Ascending aorta (tissue), 2 donors: ENCODE data around the gene TSHZ3. TPM values are rescaled to one million over a fixed set of nuclear protein-coding genes. Genes with fewer than 3 reads are reported as not detected.

Experiments used
- DNase-seq, 2 donors: peaks; one replicate each; pipeline ENCODE4 v3.0.0-alpha.2; 2019; ENCODE audit warnings: low spot score in 2 of 2
- H3K27ac ChIP-seq, 2 donors: fragments of 200-600 bp; sonication (generic); one replicate each; pipeline ENCODE4 v1.5.1; 2016 to 2017; ENCODE audit warnings: mild to moderate bottlenecking in 1 of 2
- H3K27me3 ChIP-seq: fragments of 200-600 bp; sonication (generic); one replicate; pipeline ENCODE4 v1.5.1; 2017
- H3K36me3 ChIP-seq, 2 donors: fragments of 200-600 bp; sonication (generic); one replicate each; pipeline ENCODE4 v1.5.1; 2016
- H3K4me1 ChIP-seq, 2 donors: fragments of 200-600 bp; sonication (generic); one replicate each; pipeline ENCODE4 v1.5.1; 2016 to 2017; ENCODE audit warnings: mild to moderate bottlenecking in 1 of 2
- H3K4me3 ChIP-seq, 2 donors: fragments of 200-600 bp; sonication (generic); one replicate each; pipeline ENCODE4 v1.5.1; 2016 to 2017; ENCODE audit warnings: mild to moderate bottlenecking in 1 of 2
- H3K9me3 ChIP-seq, 2 donors: fragments of 200-600 bp; sonication (generic); one replicate each; pipeline ENCODE4 v1.5.1; 2016
- CTCF ChIP-seq, 3 experiments: fragments of 200-600 bp in 2 of 3; fragments of 450-650 bp in 1 of 3; sonication (generic) in 2 of 3; IDR thresholded peaks; one replicate each; pipeline ENCODE4 v1.5.1; 2016 to 2019; ENCODE audit warnings: antibody characterized with exemption in 3 of 3, mild to moderate bottlenecking in 1 of 3, moderate library complexity in 1 of 3
- intact Hi-C: fragments of 100-400 bp; cut with DNase I; formaldehyde crosslinking; loops from one replicate; pipeline ENCODE4 v1.15.1; 2023
- total RNA-seq: library from RNA; depleted of rRNA; stranded (reverse); fragments of >200 nt; gene quantifications from one replicate; pipeline ENCODE4 v1.1.0, GENCODE V29; 2016

TSHZ3 gene
- total RNA-seq, 1 donor from 2014 or later: 9.9 TPM

- Histone ChIP-seq H3K27ac (no peak overlapping the region), H3K4me1 (peaks cover 7 to 8% of the 10 kb centered on the region in 2 donors), H3K9me3 (no peaks in the 10 kb centered on the region), H3K27me3 (peaks cover 13% of the 10 kb centered on the region), H3K4me3 (no peak overlapping the region), H3K36me3 (no peaks in the 10 kb centered on the region)
- intact Hi-C loops: loop anchor here (10.0 kb wide), 1 partner anchor 1409 kb away; the partner anchor contains the start of gene URI1
- TF ChIP-seq CTCF (IDR thresholded peaks at IDR 0.05): no peak
- DNase-seq: no peak
Observed at GRCh38 chr19:31353833-31354232, 4.6 kb upstream of the TSHZ3 start.

- intact Hi-C loops: loop anchor here (10.0 kb wide), 1 partner anchor 1408 kb away; the partner anchor contains the start of gene URI1
- no peak overlapping the region for H3K27ac ChIP-seq
- peaks cover 7 to 8% of the 10 kb centered on the region in 2 donors for H3K4me1 ChIP-seq
Observed at GRCh38 chr19:31352782-31353651, 3.8 kb upstream of the TSHZ3 start.

GRCh38 chr19:31352296-31352781 is 3.1 kb upstream of the TSHZ3 start:
- Histone ChIP-seq H3K9me3 (no peaks in the 10 kb centered on the region), H3K4me3 (peak overlapping the region in 1 of 2 donors; percentile 98), H3K36me3 (no peaks in the 10 kb centered on the region), H3K4me1 (peaks cover 7 to 13% of the 10 kb centered on the region in 2 donors), H3K27me3 (peaks cover 13% of the 10 kb centered on the region), H3K27ac (no peak overlapping the region)
- no peak for TF ChIP-seq CTCF (IDR thresholded peaks at IDR 0.05)
- no peak for DNase-seq
- intact Hi-C loops: loop anchor here (10.0 kb wide), 1 partner anchor 1408 kb away; the partner anchor contains the start of gene URI1

More at GRCh38 chr19:31352782-31353651, 3.8 kb upstream of the TSHZ3 start:
- H3K9me3 ChIP-seq: no peaks in the 10 kb centered on the region
- peaks cover 13% of the 10 kb centered on the region for H3K27me3 ChIP-seq
- H3K36me3 ChIP-seq: no peaks in the 10 kb centered on the region
- no peak for TF ChIP-seq CTCF (IDR thresholded peaks at IDR 0.05)
- DNase-seq: no peak
- no peak overlapping the region for H3K4me3 ChIP-seq

- intact Hi-C loops: loop anchor here (10.0 kb wide), 1 partner anchor 1407 kb away; the partner anchor contains the start of gene URI1
- peaks cover 13% of the 10 kb centered on the region for H3K27me3 ChIP-seq
- H3K9me3 ChIP-seq: no peaks in the 10 kb centered on the region
- no peaks in the 10 kb centered on the region for H3K36me3 ChIP-seq
- TF ChIP-seq CTCF (IDR thresholded peaks at IDR 0.05): no peak
- no peak overlapping the region for H3K27ac ChIP-seq
- peaks cover 7 to 13% of the 10 kb centered on the region in 2 donors for H3K4me1 ChIP-seq
- peak overlapping the region; percentile 88 to 98 for H3K4me3 ChIP-seq
- no peak for DNase-seq
Observed at GRCh38 chr19:31351855-31352195, 2.6 kb upstream of the TSHZ3 start.

- peaks cover 9% of the 10 kb centered on the region for H3K27me3 ChIP-seq
- peaks cover 7 to 13% of the 10 kb centered on the region in 2 donors for H3K4me1 ChIP-seq
- peak overlapping the region; percentile 88 to 98 for H3K4me3 ChIP-seq
- H3K9me3 ChIP-seq: no peaks in the 10 kb centered on the region
- H3K27ac ChIP-seq: peak overlapping the region; percentile 10 to 90
- no peak for DNase-seq
- intact Hi-C loops: loop anchor here (10.0 kb wide), 1 partner anchor 1406 kb away; the partner anchor contains the start of gene URI1
- no peaks in the 10 kb centered on the region for H3K36me3 ChIP-seq
- TF ChIP-seq CTCF (IDR thresholded peaks at IDR 0.05): no peak
Observed at GRCh38 chr19:31351056-31351854, 2.0 kb upstream of the TSHZ3 start.
